Pons (tissue), 1 donor: ENCODE measurements around the gene FLNB.

Experiments
- DNase-seq: peaks from one replicate; pipeline ENCODE4 v3.0.0-alpha.2; 2016; ENCODE audit warnings: low spot score

Gene FLNB

GRCh38 chr3:58106061-58106460 lies 97.8 kb downstream of the FLNB start:
- DNase-seq: no peak

GRCh38 chr3:58106640-58107039 lies 98.4 kb downstream of the FLNB start:
- no peak for DNase-seq

- no peak for DNase-seq
Measured at GRCh38 chr3:58107597-58107996, 99.4 kb downstream of the FLNB start.

- DNase-seq: no peak
Measured at GRCh38 chr3:58109752-58110151, 101.5 kb downstream of the FLNB start.

GRCh38 chr3:58111513-58112184 lies 103.4 kb downstream of the FLNB start:
- DNase-seq: no peak

- no peak for DNase-seq
Measured at GRCh38 chr3:58112185-58112535, 103.9 kb downstream of the FLNB start.

- DNase-seq: no peak
Measured at GRCh38 chr3:58115175-58115574, 107.0 kb downstream of the FLNB start.

- DNase-seq: no peak
Measured at GRCh38 chr3:58116161-58116955, 108.1 kb downstream of the FLNB start.

GRCh38 chr3:58116985-58117384 lies 108.8 kb downstream of the FLNB start:
- DNase-seq: no peak

- DNase-seq: peak; percentile 11
Measured at GRCh38 chr3:58117561-58118181, 109.4 kb downstream of the FLNB start.

GRCh38 chr3:58119186-58119585 lies 111.0 kb downstream of the FLNB start:
- no peak for DNase-seq

- peak; percentile 14 for DNase-seq
Measured at GRCh38 chr3:58120075-58120812, 112.0 kb downstream of the FLNB start.

GRCh38 chr3:58121183-58121582 lies 113.0 kb downstream of the FLNB start:
- no peak for DNase-seq

- DNase-seq: no peak
Measured at GRCh38 chr3:58122936-58123700, 114.9 kb downstream of the FLNB start.

GRCh38 chr3:58124387-58124786 lies 116.2 kb downstream of the FLNB start:
- DNase-seq: no peak

- no peak for DNase-seq
Measured at GRCh38 chr3:58129041-58129770, 121.0 kb downstream of the FLNB start.

- DNase-seq: no peak
Measured at GRCh38 chr3:58130591-58130990, 122.4 kb downstream of the FLNB start.

- DNase-seq: no peak
Measured at GRCh38 chr3:58131101-58131825, 123.0 kb downstream of the FLNB start.

- DNase-seq: no peak
Measured at GRCh38 chr3:58132850-58133249, 124.6 kb downstream of the FLNB start.

- no peak for DNase-seq
Measured at GRCh38 chr3:58134468-58134867, 126.2 kb downstream of the FLNB start.
